ENCODE data around the gene ECSIT. TPM values are rescaled to one million over a fixed set of nuclear protein-coding genes. Genes with fewer than 3 reads are reported as not detected.
"Not testable (repeated sequence)": the region's sequence is repeated elsewhere in the genome, so short reads cannot be mapped to it uniquely, and the experiment has no call there.

The ECSIT gene
- polyA plus RNA-seq, 1 of the 3 experiments (the other 2 are of a cell fraction), result 43.8 TPM

DNA sequence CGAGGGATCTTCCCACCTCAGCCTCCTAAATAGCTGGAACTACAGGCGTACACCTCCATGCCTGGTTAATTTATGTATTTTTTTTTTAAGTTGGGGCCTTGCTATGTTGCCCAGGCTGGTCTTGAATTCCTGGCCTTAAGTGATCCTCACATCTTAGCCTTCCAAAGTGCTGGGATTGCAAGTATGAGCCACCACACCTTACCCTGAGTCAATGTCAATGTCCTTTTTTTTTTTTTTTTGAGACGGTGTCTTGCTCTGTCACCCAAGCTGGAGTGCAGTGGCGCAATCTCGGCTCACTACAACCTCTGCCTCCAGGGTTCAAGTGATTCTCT lies 36.7 kb upstream of the ECSIT start:
- POLR2A ChIA-PET; H3K79me2 ChIP-seq (ENCODE audit: insufficient read depth); H3K9me2 ChIP-seq; CTCF ChIA-PET; H3K4me3 ChIP-seq (ENCODE audit: low read depth in 2 of 2, low read length in 1 of 2); H3K9me3 ChIP-seq; H3K27me3 ChIP-seq (ENCODE audit: insufficient read depth); H3K9ac ChIP-seq; H4K20me1 ChIP-seq (ENCODE audit: insufficient read depth); DNase-seq; H3K36me3 ChIP-seq (replicated peaks in 1 of 2; ENCODE audit: control insufficient read depth in 1 of 2, insufficient read depth in 2 of 2, low read length in 1 of 2); H3K4me1 ChIP-seq (ENCODE audit: control insufficient read depth in 1 of 2, insufficient read depth in 2 of 2, low read depth in 1 of 2, low read length in 1 of 2); H3F3A ChIP-seq (replicated peaks; ENCODE audit: insufficient read depth); H3K4me2 ChIP-seq; H3K27ac ChIP-seq (ENCODE audit: low read depth in 2 of 2, low read length in 1 of 2); H2AFZ ChIP-seq (ENCODE audit: low read depth): not testable (repeated sequence)
- 89% methylated on average over 5 of the region's 5 CpGs for WGBS (ENCODE audit: low lambda C conversion rate)

DNA sequence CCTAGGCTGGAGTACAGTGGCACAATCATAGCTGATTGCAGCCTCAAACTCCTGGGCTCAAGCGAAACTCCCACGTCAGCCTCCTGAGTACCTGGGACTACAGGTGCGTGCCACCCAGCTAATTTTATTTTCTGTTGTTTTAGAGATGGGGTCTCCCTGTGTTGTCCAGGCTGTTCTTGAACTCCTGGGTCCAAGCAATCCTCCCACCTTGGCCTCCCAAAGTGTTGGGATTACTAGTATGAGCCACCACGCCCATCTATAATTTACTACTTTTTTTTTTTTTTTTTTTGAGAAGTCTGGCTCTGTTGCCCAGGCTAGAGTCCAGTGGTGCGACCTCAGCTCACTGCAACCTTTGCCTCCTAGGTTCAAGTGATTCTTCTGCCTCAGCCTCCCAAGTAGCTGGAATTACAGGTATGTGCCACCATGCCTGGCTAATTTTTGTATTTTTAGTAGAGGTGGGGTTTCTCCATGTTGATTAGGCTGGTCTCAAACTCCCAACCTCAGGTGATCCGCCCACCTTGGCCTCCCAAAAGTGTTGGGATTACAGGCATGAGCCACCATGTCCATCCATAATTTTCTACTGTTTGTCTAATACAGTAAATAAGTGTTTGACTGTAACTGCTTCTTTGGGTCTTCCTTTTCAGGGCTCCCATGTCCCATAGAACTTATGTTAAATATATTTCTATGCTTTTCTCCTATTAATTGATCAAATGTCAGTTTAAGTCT lies 35.3 kb upstream of the ECSIT start:
- H3K27ac ChIP-seq (ENCODE audit: low read depth in 2 of 2, low read length in 1 of 2); H4K20me1 ChIP-seq (ENCODE audit: insufficient read depth); H3K27me3 ChIP-seq (ENCODE audit: insufficient read depth); H3K36me3 ChIP-seq (replicated peaks in 1 of 2; ENCODE audit: control insufficient read depth in 1 of 2, insufficient read depth in 2 of 2, low read length in 1 of 2); H3K9me3 ChIP-seq; CTCF ChIA-PET; POLR2A ChIA-PET; H3F3A ChIP-seq (replicated peaks; ENCODE audit: insufficient read depth); H3K9ac ChIP-seq; H2AFZ ChIP-seq (ENCODE audit: low read depth); H3K79me2 ChIP-seq (ENCODE audit: insufficient read depth); DNase-seq; H3K9me2 ChIP-seq; H3K4me3 ChIP-seq (ENCODE audit: low read depth in 2 of 2, low read length in 1 of 2); H3K4me1 ChIP-seq (ENCODE audit: control insufficient read depth in 1 of 2, insufficient read depth in 2 of 2, low read depth in 1 of 2, low read length in 1 of 2); H3K4me2 ChIP-seq: not testable (repeated sequence)
- 93% methylated on average over 6 of the region's 6 CpGs for WGBS (ENCODE audit: low lambda C conversion rate)

- peaks cover 5% of the 10 kb centered on the region for H3K79me2 ChIP-seq (ENCODE audit: insufficient read depth)
- H3K27ac ChIP-seq (ENCODE audit: low read depth in 2 of 2, low read length in 1 of 2), result no peak overlapping the region
- H3K9me3 ChIP-seq, result no peaks in the 10 kb centered on the region
- WGBS (ENCODE audit: low lambda C conversion rate), result 94% methylated on average over 8 of the region's 8 CpGs
- H3K36me3 ChIP-seq (replicated peaks in 1 of 2; ENCODE audit: control insufficient read depth in 1 of 2, insufficient read depth in 2 of 2, low read length in 1 of 2), result no peaks in the 10 kb centered on the region
- no peak overlapping the region for H3K4me2 ChIP-seq
- H3K9ac ChIP-seq, result no peak overlapping the region
- H3K27me3 ChIP-seq (ENCODE audit: insufficient read depth), result no peaks in the 10 kb centered on the region
- H4K20me1 ChIP-seq (ENCODE audit: insufficient read depth), result no peaks in the 10 kb centered on the region
- peaks cover 2% of the 10 kb centered on the region for H3F3A ChIP-seq (replicated peaks; ENCODE audit: insufficient read depth)
- DNase-seq, result no peak
- no peak overlapping the region for H2AFZ ChIP-seq (ENCODE audit: low read depth)
- ChIA-PET POLR2A (no interaction called here), CTCF (interaction anchor here (1.2 kb wide), 2 partner anchors 23 to 25 kb away, joined by 3 read pairs; no protein-coding TSS in a partner anchor)
- TF ChIP-seq EZH2phosphoT487 (IDR thresholded peaks at IDR 0.05; ENCODE audit: borderline replicate concordance, low read depth) (no peak), NRF1 (IDR thresholded peaks at IDR 0.05; ENCODE audit: low read depth, low read length) (no peak), FOXJ3 (CRISPR knock-in tag; IDR thresholded peaks at IDR 0.05) (no peak), RAD21 (IDR thresholded peaks at IDR 0.05; ENCODE audit: low read length) (no peak), EP300 (IDR thresholded peaks at IDR 0.05; ENCODE audit: borderline replicate concordance in 1 of 2, low read depth in 1 of 2, low read length in 1 of 2) (no peak), FOXM1 (IDR thresholded peaks at IDR 0.05; ENCODE audit: low read depth) (no peak), TCF12 (IDR thresholded peaks at IDR 0.05) (no peak), POLR2AphosphoS5 (IDR thresholded peaks at IDR 0.05; ENCODE audit: low read depth, low read length) (no peak), GATA2 (CRISPR knock-in tag; IDR thresholded peaks at IDR 0.05) (no peak), NFIC (IDR thresholded peaks at IDR 0.05; ENCODE audit: borderline replicate concordance) (no peak), MEF2A (IDR thresholded peaks at IDR 0.05; ENCODE audit: borderline replicate concordance, low read depth) (no peak), SIN3A (IDR thresholded peaks at IDR 0.05; ENCODE audit: borderline replicate concordance, low read depth, low read length) (no peak), RCOR1 (IDR thresholded peaks at IDR 0.05; ENCODE audit: low read length) (no peak), TEAD4 (IDR thresholded peaks at IDR 0.05; ENCODE audit: borderline replicate concordance, insufficient read depth) (no peak), TAF1 (IDR thresholded peaks at IDR 0.05; ENCODE audit: borderline replicate concordance, low read depth, low read length) (no peak), YY1 (IDR thresholded peaks at IDR 0.05; ENCODE audit: low read depth) (no peak)
- TF ChIP-seq, protein P1, sequence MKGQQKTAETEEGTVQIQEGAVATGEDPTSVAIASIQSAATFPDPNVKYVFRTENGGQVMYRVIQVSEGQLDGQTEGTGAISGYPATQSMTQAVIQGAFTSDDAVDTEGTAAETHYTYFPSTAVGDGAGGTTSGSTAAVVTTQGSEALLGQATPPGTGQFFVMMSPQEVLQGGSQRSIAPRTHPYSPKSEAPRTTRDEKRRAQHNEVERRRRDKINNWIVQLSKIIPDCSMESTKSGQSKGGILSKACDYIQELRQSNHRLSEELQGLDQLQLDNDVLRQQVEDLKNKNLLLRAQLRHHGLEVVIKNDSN (IDR thresholded peaks at IDR 0.05; ENCODE audit: borderline replicate concordance, low read depth), result no peak
- TF ChIP-seq, protein P2, sequence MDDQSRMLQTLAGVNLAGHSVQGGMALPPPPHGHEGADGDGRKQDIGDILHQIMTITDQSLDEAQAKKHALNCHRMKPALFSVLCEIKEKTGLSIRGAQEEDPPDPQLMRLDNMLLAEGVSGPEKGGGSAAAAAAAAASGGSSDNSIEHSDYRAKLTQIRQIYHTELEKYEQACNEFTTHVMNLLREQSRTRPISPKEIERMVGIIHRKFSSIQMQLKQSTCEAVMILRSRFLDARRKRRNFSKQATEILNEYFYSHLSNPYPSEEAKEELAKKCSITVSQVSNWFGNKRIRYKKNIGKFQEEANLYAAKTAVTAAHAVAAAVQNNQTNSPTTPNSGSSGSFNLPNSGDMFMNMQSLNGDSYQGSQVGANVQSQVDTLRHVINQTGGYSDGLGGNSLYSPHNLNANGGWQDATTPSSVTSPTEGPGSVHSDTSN (IDR thresholded peaks at IDR 0.05), result no peak
- TF ChIP-seq, protein P3, sequence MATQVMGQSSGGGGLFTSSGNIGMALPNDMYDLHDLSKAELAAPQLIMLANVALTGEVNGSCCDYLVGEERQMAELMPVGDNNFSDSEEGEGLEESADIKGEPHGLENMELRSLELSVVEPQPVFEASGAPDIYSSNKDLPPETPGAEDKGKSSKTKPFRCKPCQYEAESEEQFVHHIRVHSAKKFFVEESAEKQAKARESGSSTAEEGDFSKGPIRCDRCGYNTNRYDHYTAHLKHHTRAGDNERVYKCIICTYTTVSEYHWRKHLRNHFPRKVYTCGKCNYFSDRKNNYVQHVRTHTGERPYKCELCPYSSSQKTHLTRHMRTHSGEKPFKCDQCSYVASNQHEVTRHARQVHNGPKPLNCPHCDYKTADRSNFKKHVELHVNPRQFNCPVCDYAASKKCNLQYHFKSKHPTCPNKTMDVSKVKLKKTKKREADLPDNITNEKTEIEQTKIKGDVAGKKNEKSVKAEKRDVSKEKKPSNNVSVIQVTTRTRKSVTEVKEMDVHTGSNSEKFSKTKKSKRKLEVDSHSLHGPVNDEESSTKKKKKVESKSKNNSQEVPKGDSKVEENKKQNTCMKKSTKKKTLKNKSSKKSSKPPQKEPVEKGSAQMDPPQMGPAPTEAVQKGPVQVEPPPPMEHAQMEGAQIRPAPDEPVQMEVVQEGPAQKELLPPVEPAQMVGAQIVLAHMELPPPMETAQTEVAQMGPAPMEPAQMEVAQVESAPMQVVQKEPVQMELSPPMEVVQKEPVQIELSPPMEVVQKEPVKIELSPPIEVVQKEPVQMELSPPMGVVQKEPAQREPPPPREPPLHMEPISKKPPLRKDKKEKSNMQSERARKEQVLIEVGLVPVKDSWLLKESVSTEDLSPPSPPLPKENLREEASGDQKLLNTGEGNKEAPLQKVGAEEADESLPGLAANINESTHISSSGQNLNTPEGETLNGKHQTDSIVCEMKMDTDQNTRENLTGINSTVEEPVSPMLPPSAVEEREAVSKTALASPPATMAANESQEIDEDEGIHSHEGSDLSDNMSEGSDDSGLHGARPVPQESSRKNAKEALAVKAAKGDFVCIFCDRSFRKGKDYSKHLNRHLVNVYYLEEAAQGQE (IDR thresholded peaks at IDR 0.05; ENCODE audit: low read depth, low read length), result no peak
- H3K4me3 ChIP-seq (ENCODE audit: low read depth in 2 of 2, low read length in 1 of 2), result no peak overlapping the region
- no peaks in the 10 kb centered on the region for H3K9me2 ChIP-seq
- H3K4me1 ChIP-seq (ENCODE audit: control insufficient read depth in 1 of 2, insufficient read depth in 2 of 2, low read depth in 1 of 2, low read length in 1 of 2), result no peaks in the 10 kb centered on the region; a peak in 1 of 4 replicates
Measured at GRCh38 chr19:11563532-11563931, 34.6 kb upstream of the ECSIT start.

Data from SK-N-SH (cell line).